ENCODE results near the gene DYNLRB2.

Gene DYNLRB2

DNA sequence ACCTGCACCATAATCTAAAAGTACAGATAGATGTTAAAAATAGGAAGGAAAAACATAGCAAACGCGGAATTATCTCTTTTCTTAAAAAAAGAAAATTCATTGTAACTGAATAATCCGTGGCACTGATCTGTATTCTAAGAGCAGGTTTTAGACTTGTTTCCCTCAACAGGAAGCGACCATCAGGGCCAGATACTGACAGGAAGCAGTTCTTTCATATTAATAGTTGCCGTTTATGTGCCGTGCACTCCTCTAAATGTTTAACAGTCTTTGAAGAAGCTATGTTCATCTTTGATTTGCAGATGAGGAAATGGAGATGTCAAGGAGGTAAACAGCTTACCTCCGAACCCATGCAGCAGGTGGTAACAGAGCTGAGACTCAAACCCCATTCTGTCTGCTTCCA is 23.6 kb downstream of the DYNLRB2 start:
- ATAC-seq (replicated peaks) (no peak), DNase-seq (no peak)
- Mint-ChIP-seq H3K27me3 (peaks cover 31 to 36% of the 10 kb centered on the region in 2 donors), H3K4me3 (no peak overlapping the region), H3K36me3 (no peaks in the 10 kb centered on the region), H3K4me1 (peaks cover 0 to 8% of the 10 kb centered on the region in 2 donors), H3K27ac (no peak overlapping the region), H3K9me3 (no peaks in the 10 kb centered on the region)

GRCh38 chr16:80569440-80570105 is 28.8 kb downstream of the DYNLRB2 start:
- Mint-ChIP-seq H3K9me3 (peaks cover 1 to 4% of the 10 kb centered on the region in 2 donors), H3K4me1 (peaks cover 8 to 14% of the 10 kb centered on the region in 2 donors), H3K36me3 (peaks cover 0 to 6% of the 10 kb centered on the region in 2 donors), H3K27me3 (peaks cover 31 to 45% of the 10 kb centered on the region in 2 donors), H3K4me3 (no peak overlapping the region), H3K27ac (no peak overlapping the region)
- DNase-seq = no peak
- ATAC-seq (replicated peaks) = peak; percentile 53 to 84

- DNase-seq (no peak), ATAC-seq (replicated peaks) (no peak)
- Mint-ChIP-seq H3K9me3 (peaks cover 1 to 4% of the 10 kb centered on the region in 2 donors), H3K36me3 (peaks cover 0 to 6% of the 10 kb centered on the region in 2 donors), H3K27me3 (peaks cover 26 to 43% of the 10 kb centered on the region in 2 donors), H3K4me1 (peaks cover 8 to 11% of the 10 kb centered on the region in 2 donors), H3K4me3 (no peak overlapping the region), H3K27ac (no peak overlapping the region)
Observed at GRCh38 chr16:80570106-80570478, 29.3 kb downstream of the DYNLRB2 start.

DNA sequence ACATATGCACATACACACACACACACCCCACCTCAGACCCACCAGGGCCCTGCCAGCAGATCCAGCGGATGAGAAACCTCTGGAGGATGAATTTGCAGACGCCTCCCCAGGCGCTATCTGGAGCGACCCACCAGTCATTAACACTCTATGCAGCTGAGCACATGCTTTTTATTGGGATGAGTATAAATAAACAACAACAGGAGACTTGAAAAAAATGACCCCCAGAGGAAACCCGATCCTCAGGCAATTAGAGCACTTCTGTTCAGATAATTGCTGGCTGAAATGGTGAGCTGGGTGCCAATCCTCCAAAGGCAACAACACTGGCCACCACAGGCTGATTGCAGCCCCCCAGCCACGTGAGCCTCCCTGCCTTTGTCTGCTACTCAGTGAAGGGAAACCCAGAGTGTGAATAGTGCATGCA is 32.9 kb downstream of the DYNLRB2 start:
- no peak for DNase-seq
- Mint-ChIP-seq H3K27me3 (peaks cover 18 to 27% of the 10 kb centered on the region in 2 donors), H3K4me3 (no peak overlapping the region), H3K9me3 (peaks cover 1 to 4% of the 10 kb centered on the region in 2 donors), H3K36me3 (peaks cover 0 to 6% of the 10 kb centered on the region in 2 donors), H3K27ac (no peak overlapping the region), H3K4me1 (peaks cover 6 to 8% of the 10 kb centered on the region in 2 donors)
- no peak for ATAC-seq (replicated peaks)

GRCh38 chr16:80576343-80576912 is 35.6 kb downstream of the DYNLRB2 start:
- ATAC-seq (replicated peaks) (no peak), DNase-seq (no peak)
- no peak overlapping the region for H3K4me3 Mint-ChIP-seq
- peaks cover 4% of the 10 kb centered on the region in 2 donors for H3K9me3 Mint-ChIP-seq
- H3K27ac Mint-ChIP-seq = no peak overlapping the region
- peaks cover 11 to 12% of the 10 kb centered on the region in 2 donors for H3K4me1 Mint-ChIP-seq
- H3K36me3 Mint-ChIP-seq = peaks cover 0 to 1% of the 10 kb centered on the region in 2 donors
- H3K27me3 Mint-ChIP-seq = peaks cover 9 to 17% of the 10 kb centered on the region in 2 donors

DNA sequence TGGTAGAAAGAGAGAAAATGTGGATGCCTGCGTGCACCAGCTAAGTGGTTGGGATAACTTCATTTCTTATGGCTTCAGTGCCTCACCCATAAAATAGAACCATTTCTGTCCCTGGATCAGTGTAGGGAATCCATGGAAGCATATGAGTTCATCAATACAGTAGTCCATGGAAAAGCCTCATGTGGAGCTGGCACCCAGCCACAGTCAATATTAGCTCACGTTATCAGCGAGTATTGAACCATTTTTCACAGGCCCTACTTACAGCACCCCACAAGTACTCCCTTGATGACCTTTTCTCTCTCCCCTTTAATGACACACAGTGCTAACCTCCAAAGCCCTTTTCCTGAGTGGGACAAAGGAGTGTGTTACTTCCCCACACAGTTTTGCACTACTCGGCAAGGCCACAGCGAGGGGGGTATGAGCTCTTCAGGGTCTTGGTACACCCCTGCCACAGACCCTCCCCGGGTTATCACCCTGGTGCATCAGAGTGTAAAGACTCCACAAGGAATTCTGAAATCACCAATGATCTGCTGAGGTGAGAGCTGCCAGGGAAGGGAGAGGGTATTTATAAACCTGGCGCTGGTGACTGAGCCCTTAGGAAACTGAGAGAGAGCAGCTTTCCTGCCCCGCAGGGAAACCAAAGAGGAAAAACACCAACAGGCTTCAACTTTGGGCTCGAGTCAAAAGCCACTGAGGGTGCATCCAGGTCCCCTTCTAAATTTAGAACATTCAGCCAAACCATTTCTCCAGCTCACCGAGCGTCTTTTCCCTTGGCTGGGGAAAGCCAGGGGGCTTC is 36.9 kb downstream of the DYNLRB2 start:
- Mint-ChIP-seq H3K36me3 (no peaks in the 10 kb centered on the region), H3K27me3 (peaks cover 8 to 9% of the 10 kb centered on the region in 2 donors), H3K9me3 (peaks cover 3% of the 10 kb centered on the region in 2 donors), H3K4me3 (no peak overlapping the region), H3K4me1 (peaks cover 11 to 12% of the 10 kb centered on the region in 2 donors), H3K27ac (no peak overlapping the region)
- DNase-seq (no peak), ATAC-seq (replicated peaks) (no peak)

DNA sequence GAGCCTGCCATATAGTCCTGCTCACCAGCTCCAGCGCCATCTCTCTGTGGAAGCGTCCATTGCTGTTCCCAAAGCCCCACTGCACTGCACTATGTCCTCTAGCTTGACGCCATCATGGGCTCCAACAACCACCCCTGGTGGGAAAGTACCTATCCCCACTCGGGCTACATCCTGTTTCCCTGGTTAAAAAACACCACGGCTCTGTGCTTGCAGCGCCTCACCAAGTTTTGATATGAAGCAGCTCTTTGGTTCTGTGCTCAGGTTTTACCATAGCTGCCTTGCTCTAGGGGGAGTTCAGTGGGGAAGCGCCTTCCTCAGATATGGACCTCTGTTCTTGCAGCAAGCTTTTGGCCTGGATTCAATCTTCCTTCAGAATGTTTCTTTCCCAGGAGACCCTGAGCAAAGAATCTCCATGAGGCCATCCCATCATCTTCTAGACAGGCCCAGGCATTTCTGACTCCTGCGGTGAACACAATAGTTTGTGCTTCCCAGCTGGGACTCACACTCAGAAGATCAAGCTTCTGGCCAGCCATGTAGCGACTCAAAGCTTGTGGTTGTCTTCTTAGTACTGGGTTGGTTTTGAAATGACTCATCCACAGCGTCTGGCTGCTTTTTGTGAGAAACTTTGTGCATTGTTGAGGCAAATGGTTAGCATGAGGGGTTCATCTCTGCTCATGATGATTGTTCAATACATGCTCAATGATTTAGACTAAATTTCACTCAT is 39.5 kb downstream of the DYNLRB2 start:
- no peaks in the 10 kb centered on the region for H3K36me3 Mint-ChIP-seq
- peaks cover 12 to 25% of the 10 kb centered on the region in 2 donors for H3K4me1 Mint-ChIP-seq
- H3K27me3 Mint-ChIP-seq = peaks cover 8 to 28% of the 10 kb centered on the region in 2 donors
- H3K27ac Mint-ChIP-seq = peak overlapping the region; percentile 87
- ATAC-seq (replicated peaks) (peak; percentile 87 to 89), DNase-seq (peak; percentile 72)
- peaks cover 5 to 6% of the 10 kb centered on the region in 2 donors for H3K9me3 Mint-ChIP-seq
- H3K4me3 Mint-ChIP-seq = peak overlapping the region; percentile 33 to 74

DNA sequence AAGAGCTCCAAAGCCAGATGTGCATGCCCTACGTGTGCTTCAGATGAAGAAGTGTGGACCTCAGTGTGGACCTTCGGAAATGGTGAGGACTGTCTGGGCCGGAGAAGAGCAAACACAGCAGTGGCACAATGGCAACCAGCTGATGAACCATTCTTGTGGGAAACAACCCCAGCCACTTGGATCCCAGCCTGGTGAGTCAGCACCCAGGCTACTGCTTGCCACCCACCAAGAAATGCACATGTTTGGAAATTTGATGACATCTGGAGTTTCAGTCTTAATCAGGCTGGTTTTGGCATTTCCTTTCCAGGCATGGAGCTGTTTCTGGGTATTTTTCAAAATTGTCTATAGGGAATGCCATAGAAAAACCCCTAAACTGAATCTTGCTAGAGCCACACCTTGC is 42.7 kb downstream of the DYNLRB2 start:
- no peak overlapping the region for H3K27ac Mint-ChIP-seq
- ATAC-seq (replicated peaks) (peak in 1 of 2 donors; percentile 9), DNase-seq (peak; percentile 13)
- H3K27me3 Mint-ChIP-seq = peaks cover 8 to 28% of the 10 kb centered on the region in 2 donors
- H3K9me3 Mint-ChIP-seq = peaks cover 5 to 6% of the 10 kb centered on the region in 2 donors
- no peaks in the 10 kb centered on the region for H3K36me3 Mint-ChIP-seq
- H3K4me1 Mint-ChIP-seq = peaks cover 12 to 25% of the 10 kb centered on the region in 2 donors
- no peak overlapping the region for H3K4me3 Mint-ChIP-seq

GRCh38 chr16:80585764-80586163 is 45.0 kb downstream of the DYNLRB2 start:
- H3K4me3 Mint-ChIP-seq = no peak overlapping the region
- peaks cover 3 to 21% of the 10 kb centered on the region in 2 donors for H3K4me1 Mint-ChIP-seq

GRCh38 chr16:80586476-80586875 is 45.7 kb downstream of the DYNLRB2 start:
- peaks cover 8 to 22% of the 10 kb centered on the region in 2 donors for H3K4me1 Mint-ChIP-seq
- H3K27me3 Mint-ChIP-seq = peaks cover 0 to 19% of the 10 kb centered on the region in 2 donors
- no peak overlapping the region for H3K4me3 Mint-ChIP-seq
- no peaks in the 10 kb centered on the region for H3K36me3 Mint-ChIP-seq
- ATAC-seq (replicated peaks) = no peak
- no peak for DNase-seq
- H3K27ac Mint-ChIP-seq = no peak overlapping the region
- peaks cover 2 to 3% of the 10 kb centered on the region in 2 donors for H3K9me3 Mint-ChIP-seq

More at GRCh38 chr16:80585764-80586163, 45.0 kb downstream of the DYNLRB2 start:
- no peak overlapping the region for H3K27ac Mint-ChIP-seq
- no peaks in the 10 kb centered on the region for H3K36me3 Mint-ChIP-seq
- H3K9me3 Mint-ChIP-seq = peaks cover 3% of the 10 kb centered on the region in 2 donors
- peaks cover 7 to 26% of the 10 kb centered on the region in 2 donors for H3K27me3 Mint-ChIP-seq
- DNase-seq (no peak), ATAC-seq (replicated peaks) (peak in 1 of 2 donors; percentile 75)

DNA sequence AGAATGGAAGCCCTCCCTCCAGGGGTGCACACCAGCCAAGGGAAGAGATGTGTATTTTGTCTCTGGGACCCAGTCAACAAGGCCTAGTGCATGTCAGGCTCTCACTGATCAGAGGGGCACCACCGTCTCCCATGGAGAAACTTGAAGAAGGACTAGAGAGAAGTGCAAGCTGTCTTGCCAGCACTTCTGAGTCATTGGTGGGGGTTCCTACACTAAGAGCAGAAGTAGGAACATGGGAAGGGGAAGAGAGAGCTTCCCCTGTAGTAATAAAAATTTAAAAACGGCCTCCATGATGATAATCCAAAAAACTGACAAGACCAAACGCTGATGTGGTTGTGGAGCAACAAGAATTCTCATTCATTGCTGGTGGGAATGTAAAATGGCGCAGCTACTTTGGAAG is 46.3 kb downstream of the DYNLRB2 start:
- Mint-ChIP-seq H3K4me3 (no peak overlapping the region), H3K27me3 (peaks cover 0 to 19% of the 10 kb centered on the region in 2 donors), H3K36me3 (no peaks in the 10 kb centered on the region), H3K27ac (no peak overlapping the region), H3K9me3 (peaks cover 2 to 3% of the 10 kb centered on the region in 2 donors), H3K4me1 (peaks cover 9 to 24% of the 10 kb centered on the region in 2 donors)
- ATAC-seq (replicated peaks) (no peak), DNase-seq (no peak)

DNA sequence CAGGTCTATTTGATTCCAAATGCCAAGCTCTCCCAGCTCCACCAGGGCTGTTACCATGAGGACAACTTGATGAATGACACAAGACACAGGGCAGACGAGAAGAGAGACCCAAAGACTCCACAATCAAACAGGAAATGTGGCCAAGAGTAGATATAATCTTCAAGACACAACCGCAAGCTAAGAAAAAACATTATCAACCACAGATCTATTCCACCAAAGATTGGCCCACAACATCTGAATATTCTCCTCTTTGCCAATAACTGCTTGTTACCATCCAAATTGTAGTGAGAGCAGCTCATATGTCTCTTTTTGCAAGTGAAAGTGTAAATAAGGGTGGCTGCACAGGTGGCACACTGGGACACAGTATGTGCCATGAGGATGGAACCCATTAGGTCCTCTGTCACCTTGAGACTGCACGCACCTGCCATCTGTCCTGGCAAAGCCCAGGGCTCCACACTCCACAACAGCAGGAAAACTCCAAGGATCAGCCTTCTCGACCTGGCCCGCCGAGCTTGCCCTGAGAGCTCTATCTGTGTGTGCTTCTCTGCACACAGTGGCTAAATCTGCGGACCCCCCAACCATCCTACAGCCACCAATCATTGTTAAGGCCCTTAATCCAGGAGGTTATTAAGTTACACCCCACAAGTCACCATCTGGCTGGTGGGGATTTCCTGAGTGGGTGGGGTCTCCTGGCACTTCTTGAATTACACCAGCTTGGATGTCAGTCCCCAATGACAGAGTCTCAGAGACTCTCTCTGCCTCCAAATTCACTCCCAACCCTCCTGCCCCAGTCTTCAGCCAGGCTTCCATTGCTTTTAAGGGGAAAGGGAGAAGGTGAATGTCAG is 50.5 kb downstream of the DYNLRB2 start:
- H3K9me3 Mint-ChIP-seq = peaks cover 9% of the 10 kb centered on the region in 2 donors
- ATAC-seq (replicated peaks) (peak in 1 of 2 donors; percentile 18), DNase-seq (no peak)
- no peak overlapping the region for H3K27ac Mint-ChIP-seq
- no peak overlapping the region for H3K4me3 Mint-ChIP-seq
- H3K4me1 Mint-ChIP-seq = peaks cover 9% of the 10 kb centered on the region in 2 donors
- H3K27me3 Mint-ChIP-seq = peaks cover 6 to 9% of the 10 kb centered on the region in 2 donors
- peaks cover 4 to 5% of the 10 kb centered on the region in 2 donors for H3K36me3 Mint-ChIP-seq

DNA sequence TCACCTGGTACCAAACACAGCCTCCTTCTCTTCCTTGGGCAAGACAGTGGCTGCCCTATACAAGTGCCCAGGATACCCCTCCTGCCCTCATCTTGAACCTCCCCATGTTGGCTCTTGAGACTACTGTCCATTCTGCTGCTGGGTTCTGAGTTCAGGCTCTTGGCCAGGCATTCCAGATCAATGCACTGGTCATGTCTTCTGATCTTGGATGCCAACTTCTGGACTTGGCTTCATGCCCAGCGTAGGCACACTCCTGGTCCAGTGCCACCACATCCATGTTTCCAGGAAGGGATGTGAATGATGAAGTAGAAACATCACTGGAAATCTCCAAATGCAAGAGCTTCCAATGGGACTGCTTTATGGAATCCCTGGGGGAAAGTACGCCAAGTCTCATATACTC is 51.5 kb downstream of the DYNLRB2 start:
- ATAC-seq (replicated peaks) = no peak
- no peak for DNase-seq
- peaks cover 9% of the 10 kb centered on the region in 2 donors for H3K4me1 Mint-ChIP-seq
- no peak overlapping the region for H3K27ac Mint-ChIP-seq
- H3K9me3 Mint-ChIP-seq = peaks cover 16 to 17% of the 10 kb centered on the region in 2 donors
- peaks cover 12 to 17% of the 10 kb centered on the region in 2 donors for H3K27me3 Mint-ChIP-seq
- H3K36me3 Mint-ChIP-seq = peaks cover 4 to 9% of the 10 kb centered on the region in 2 donors
- H3K4me3 Mint-ChIP-seq = no peak overlapping the region
